SK-N-SH (cell line): Measurements from ENCODE around the gene RYR3.

Experiments used
- FOXM1 ChIP-seq: IDR thresholded peaks from 2 replicates; pipeline ENCODE4 v1.4.0; 2012; ENCODE audit warnings: low read depth, mild to moderate bottlenecking
- TAF1 ChIP-seq: IDR thresholded peaks from 2 replicates; pipeline ENCODE4 v1.6.1; 2012; ENCODE audit warnings: low read depth, mild to moderate bottlenecking, low read length, moderate library complexity, borderline replicate concordance
- TF ChIP-seq, protein P1 (sequence below): IDR thresholded peaks from 2 replicates; pipeline ENCODE4 v1.6.1; 2012; ENCODE audit warnings: mild to moderate bottlenecking, low read depth, low read length, moderate library complexity
- TF ChIP-seq, protein P2 (sequence below): fragments of 200-600 bp; sonication (generic); IDR thresholded peaks from 2 replicates; pipeline ENCODE4 v1.6.1; 2017; ENCODE audit warnings: antibody characterized with exemption, mild to moderate bottlenecking, moderate library complexity

DNA sequence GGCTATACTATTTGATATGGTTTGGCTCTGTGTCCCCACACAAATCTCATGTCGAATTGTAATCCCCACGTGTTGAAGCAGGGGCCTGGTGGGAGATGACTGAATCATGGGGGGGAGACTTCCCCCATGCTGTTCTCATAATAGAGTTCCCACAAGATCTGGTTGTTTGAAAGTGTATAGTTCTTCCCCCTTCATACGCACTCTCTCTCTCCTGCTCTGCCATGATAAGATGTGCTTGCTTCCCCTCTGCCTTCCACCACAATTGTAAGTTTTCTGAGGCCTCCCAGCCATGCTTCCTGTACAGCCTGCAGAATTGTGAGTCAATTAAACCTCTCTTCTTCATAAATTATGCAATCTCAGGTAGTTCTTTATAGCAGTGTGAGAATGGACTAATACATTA lies 367.4 kb downstream of the RYR3 start:
- TF ChIP-seq FOXM1 (no peak), TAF1 (no peak)
- TF ChIP-seq, protein P1, sequence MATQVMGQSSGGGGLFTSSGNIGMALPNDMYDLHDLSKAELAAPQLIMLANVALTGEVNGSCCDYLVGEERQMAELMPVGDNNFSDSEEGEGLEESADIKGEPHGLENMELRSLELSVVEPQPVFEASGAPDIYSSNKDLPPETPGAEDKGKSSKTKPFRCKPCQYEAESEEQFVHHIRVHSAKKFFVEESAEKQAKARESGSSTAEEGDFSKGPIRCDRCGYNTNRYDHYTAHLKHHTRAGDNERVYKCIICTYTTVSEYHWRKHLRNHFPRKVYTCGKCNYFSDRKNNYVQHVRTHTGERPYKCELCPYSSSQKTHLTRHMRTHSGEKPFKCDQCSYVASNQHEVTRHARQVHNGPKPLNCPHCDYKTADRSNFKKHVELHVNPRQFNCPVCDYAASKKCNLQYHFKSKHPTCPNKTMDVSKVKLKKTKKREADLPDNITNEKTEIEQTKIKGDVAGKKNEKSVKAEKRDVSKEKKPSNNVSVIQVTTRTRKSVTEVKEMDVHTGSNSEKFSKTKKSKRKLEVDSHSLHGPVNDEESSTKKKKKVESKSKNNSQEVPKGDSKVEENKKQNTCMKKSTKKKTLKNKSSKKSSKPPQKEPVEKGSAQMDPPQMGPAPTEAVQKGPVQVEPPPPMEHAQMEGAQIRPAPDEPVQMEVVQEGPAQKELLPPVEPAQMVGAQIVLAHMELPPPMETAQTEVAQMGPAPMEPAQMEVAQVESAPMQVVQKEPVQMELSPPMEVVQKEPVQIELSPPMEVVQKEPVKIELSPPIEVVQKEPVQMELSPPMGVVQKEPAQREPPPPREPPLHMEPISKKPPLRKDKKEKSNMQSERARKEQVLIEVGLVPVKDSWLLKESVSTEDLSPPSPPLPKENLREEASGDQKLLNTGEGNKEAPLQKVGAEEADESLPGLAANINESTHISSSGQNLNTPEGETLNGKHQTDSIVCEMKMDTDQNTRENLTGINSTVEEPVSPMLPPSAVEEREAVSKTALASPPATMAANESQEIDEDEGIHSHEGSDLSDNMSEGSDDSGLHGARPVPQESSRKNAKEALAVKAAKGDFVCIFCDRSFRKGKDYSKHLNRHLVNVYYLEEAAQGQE, result no peak
- TF ChIP-seq, protein P2, sequence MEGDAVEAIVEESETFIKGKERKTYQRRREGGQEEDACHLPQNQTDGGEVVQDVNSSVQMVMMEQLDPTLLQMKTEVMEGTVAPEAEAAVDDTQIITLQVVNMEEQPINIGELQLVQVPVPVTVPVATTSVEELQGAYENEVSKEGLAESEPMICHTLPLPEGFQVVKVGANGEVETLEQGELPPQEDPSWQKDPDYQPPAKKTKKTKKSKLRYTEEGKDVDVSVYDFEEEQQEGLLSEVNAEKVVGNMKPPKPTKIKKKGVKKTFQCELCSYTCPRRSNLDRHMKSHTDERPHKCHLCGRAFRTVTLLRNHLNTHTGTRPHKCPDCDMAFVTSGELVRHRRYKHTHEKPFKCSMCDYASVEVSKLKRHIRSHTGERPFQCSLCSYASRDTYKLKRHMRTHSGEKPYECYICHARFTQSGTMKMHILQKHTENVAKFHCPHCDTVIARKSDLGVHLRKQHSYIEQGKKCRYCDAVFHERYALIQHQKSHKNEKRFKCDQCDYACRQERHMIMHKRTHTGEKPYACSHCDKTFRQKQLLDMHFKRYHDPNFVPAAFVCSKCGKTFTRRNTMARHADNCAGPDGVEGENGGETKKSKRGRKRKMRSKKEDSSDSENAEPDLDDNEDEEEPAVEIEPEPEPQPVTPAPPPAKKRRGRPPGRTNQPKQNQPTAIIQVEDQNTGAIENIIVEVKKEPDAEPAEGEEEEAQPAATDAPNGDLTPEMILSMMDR, result no peak
